AG09319 (cell line): ENCODE results near the gene WNK2.

Experiments used
- DNase-seq: peaks from one replicate; pipeline ENCODE4 v3.0.0-alpha.2; 2010; ENCODE audit warnings: low read depth; ENCODE audit errors: extremely low read depth
- CTCF ChIP-seq: IDR thresholded peaks from 2 replicates; pipeline ENCODE4 v1.5.1; 2011; ENCODE audit warnings: low read depth, mild to moderate bottlenecking, inconsistent platforms, low read length, moderate library complexity

WNK2 gene

GRCh38 chr9:93288341-93288740 lies 104.4 kb downstream of the WNK2 start:
- TF ChIP-seq CTCF = no peak
- no peak for DNase-seq

GRCh38 chr9:93288891-93289883 lies 105.2 kb downstream of the WNK2 start:
- DNase-seq = no peak
- no peak for TF ChIP-seq CTCF

- no peak for DNase-seq
- TF ChIP-seq CTCF = no peak
These were observed 106.8 kb downstream of the WNK2 start for GRCh38 chr9:93290495-93291434.

GRCh38 chr9:93291536-93292287 lies 107.8 kb downstream of the WNK2 start:
- TF ChIP-seq CTCF = no peak
- DNase-seq = no peak

- TF ChIP-seq CTCF = no peak
- no peak for DNase-seq
These were observed 108.3 kb downstream of the WNK2 start for GRCh38 chr9:93292288-93292615.

- DNase-seq = no peak
These were observed 108.9 kb downstream of the WNK2 start for GRCh38 chr9:93292664-93293328.

More at GRCh38 chr9:93292664-93293328, 108.9 kb downstream of the WNK2 start:
- no peak for TF ChIP-seq CTCF
